ENCODE data around the gene WNT11. TPM values are rescaled to one million over a fixed set of nuclear protein-coding genes. Genes with fewer than 3 reads are reported as not detected.
A peak's percentile ranks its signal among the peaks of the same experiment; 100 is the strongest.

The WNT11 gene
- total RNA-seq, 3 donors from 2014 or later (not counting 1 experiment from before 2014, with no cell fraction given): 0.47 to 1.3 (median 0.80) TPM

DNA sequence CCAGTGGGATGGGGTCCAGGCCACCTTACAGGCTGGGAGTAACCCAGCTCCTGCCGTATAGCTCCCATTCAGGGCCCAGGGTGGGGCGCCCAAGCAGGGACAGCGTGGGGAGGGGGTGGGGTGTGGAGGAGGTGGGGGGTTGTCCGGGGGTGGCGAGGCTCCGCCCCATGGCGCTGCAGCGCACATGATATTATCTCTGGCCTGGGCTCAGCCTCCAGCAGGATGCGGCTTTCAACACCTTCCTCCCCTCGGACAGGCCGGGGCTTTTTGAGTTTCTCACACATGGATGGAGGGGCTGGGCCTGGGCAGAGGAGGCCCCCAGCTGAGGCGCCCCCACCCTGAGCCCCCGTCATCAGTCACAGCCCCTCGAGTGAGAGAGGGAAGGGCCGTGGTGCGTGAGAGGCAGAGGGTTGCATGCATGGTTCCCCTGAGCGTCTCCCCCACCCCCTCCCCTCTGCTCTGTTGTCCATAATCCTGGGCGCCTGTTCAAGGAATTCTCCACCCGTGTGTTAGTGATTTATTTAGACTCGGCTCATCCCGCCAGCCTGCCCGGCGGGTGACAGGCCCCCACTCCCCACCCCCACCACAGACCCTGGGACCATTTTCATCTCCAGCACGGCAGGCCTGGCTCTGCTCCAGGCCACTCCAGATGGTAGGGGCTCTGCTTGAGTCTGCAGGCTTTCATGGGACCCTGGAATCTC lies 44.9 kb downstream of the WNT11 start:
- H3K4me1 ChIP-seq (ENCODE audit: control insufficient read depth, insufficient read depth, low read length): peaks cover 44% of the 10 kb centered on the region
- TF ChIP-seq, protein P1, sequence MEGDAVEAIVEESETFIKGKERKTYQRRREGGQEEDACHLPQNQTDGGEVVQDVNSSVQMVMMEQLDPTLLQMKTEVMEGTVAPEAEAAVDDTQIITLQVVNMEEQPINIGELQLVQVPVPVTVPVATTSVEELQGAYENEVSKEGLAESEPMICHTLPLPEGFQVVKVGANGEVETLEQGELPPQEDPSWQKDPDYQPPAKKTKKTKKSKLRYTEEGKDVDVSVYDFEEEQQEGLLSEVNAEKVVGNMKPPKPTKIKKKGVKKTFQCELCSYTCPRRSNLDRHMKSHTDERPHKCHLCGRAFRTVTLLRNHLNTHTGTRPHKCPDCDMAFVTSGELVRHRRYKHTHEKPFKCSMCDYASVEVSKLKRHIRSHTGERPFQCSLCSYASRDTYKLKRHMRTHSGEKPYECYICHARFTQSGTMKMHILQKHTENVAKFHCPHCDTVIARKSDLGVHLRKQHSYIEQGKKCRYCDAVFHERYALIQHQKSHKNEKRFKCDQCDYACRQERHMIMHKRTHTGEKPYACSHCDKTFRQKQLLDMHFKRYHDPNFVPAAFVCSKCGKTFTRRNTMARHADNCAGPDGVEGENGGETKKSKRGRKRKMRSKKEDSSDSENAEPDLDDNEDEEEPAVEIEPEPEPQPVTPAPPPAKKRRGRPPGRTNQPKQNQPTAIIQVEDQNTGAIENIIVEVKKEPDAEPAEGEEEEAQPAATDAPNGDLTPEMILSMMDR (IDR thresholded peaks at IDR 0.05): no peak
- intact Hi-C loops (cut with micrococcal nuclease): no loop called here
- peaks cover 0 to 2% of the 10 kb centered on the region in 2 donors for H3K27me3 Mint-ChIP-seq (ENCODE audit: low read depth in 2 of 2)
- peak; percentile 85 to 96 (median 94) for ATAC-seq
- no peaks in the 10 kb centered on the region for H3K9me3 Mint-ChIP-seq
- 43% methylated on average over 22 of the region's 24 CpGs for WGBS (ENCODE audit: insufficient coverage)
- H3K36me3 Mint-ChIP-seq: no peaks in the 10 kb centered on the region
- H3K9me3 ChIP-seq (ENCODE audit: control insufficient read depth, insufficient read depth, low read length): no peaks in the 10 kb centered on the region
- DNase-seq: peak; percentile 25 to 43
- H3K27ac ChIP-seq (ENCODE audit: low read length): peak overlapping the region; percentile 38
- no peaks in the 10 kb centered on the region for H3K36me3 ChIP-seq (ENCODE audit: control insufficient read depth, insufficient read depth, low read length)
- no peaks in the 10 kb centered on the region for H3K27me3 ChIP-seq (ENCODE audit: control insufficient read depth, insufficient read depth, low read length)
- H3K4me1 Mint-ChIP-seq: peaks cover 11 to 40% of the 10 kb centered on the region in 2 donors
- H3K27ac Mint-ChIP-seq: peak overlapping the region; percentile 29 to 76
- H3K4me3 Mint-ChIP-seq: peak overlapping the region; percentile 49
- no peak overlapping the region for H3K4me3 ChIP-seq (ENCODE audit: low read length)

DNA sequence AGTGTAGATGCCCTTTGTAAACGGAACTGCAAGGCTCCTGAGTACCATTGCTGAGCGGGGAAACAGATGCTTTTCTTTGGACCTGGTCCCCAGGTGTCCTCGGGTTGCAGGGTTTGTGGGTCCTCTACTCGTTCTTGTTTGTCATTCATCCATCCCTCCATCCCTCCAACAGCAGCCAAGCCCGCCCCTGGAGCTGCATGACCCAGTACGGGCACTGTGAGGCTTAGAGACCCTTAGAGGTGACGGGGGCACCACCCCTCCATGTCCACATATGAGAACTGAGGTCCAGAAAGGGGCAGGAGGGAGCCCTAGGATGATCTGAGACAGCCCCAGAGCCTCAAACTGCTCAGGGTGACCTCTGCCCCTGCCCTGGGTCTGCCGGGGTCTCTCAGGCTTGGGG lies 45.4 kb downstream of the WNT11 start:
- Mint-ChIP-seq H3K36me3 (no peaks in the 10 kb centered on the region), H3K27ac (peak overlapping the region in 1 of 2 donors; percentile 76), H3K9me3 (no peaks in the 10 kb centered on the region), H3K27me3 (ENCODE audit: low read depth in 2 of 2) (peaks cover 0 to 2% of the 10 kb centered on the region in 2 donors), H3K4me3 (no peak overlapping the region), H3K4me1 (peaks cover 11 to 42% of the 10 kb centered on the region in 2 donors)
- Histone ChIP-seq H3K9me3 (ENCODE audit: control insufficient read depth, insufficient read depth, low read length) (no peaks in the 10 kb centered on the region), H3K36me3 (ENCODE audit: control insufficient read depth, insufficient read depth, low read length) (no peaks in the 10 kb centered on the region), H3K4me3 (ENCODE audit: low read length) (no peak overlapping the region), H3K27ac (ENCODE audit: low read length) (no peak overlapping the region), H3K27me3 (ENCODE audit: control insufficient read depth, insufficient read depth, low read length) (no peaks in the 10 kb centered on the region), H3K4me1 (ENCODE audit: control insufficient read depth, insufficient read depth, low read length) (peaks cover 41% of the 10 kb centered on the region)
- WGBS (ENCODE audit: insufficient coverage): 86% methylated on average over 8 of the region's 8 CpGs
- ATAC-seq: no peak
- no peak for DNase-seq
- intact Hi-C loops (cut with micrococcal nuclease): no loop called here
- TF ChIP-seq, protein P1 (IDR thresholded peaks at IDR 0.05): no peak

DNA sequence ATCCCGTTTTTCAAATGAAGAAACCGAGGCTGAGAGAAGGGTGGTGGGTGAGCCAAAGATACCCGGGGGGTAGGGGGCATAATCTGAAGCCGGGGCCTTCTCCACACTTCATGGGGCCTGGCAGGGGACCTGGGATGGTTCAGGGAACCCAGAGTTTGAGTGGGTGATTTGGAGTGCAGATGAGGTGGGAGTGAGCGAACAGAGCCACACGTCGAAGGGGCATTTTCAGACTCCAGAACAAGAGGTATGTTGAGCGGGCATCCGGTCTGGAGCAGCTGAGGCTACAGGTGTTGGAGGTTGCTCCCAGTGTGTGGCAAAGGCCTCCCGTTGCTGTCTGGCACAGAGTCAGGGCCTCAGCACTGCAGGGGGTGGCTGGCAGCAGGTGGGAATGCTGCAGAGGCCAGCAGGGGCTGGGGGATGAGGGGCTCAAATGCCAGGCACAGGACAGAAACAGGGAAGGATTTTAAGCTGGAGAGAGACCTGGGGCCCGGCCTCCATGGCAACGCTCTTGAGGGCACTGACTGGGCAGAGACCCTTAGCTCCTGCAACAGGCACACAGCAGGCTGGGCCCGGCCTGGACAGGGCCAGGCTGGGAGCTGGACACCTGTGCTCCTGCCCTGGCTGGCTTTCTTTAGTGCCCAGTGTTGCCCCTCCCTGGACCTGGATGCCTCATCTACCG lies 46.2 kb downstream of the WNT11 start:
- Histone ChIP-seq H3K9me3 (ENCODE audit: control insufficient read depth, insufficient read depth, low read length) (no peaks in the 10 kb centered on the region), H3K27me3 (ENCODE audit: control insufficient read depth, insufficient read depth, low read length) (no peaks in the 10 kb centered on the region), H3K4me3 (ENCODE audit: low read length) (no peak overlapping the region), H3K36me3 (ENCODE audit: control insufficient read depth, insufficient read depth, low read length) (no peaks in the 10 kb centered on the region), H3K4me1 (ENCODE audit: control insufficient read depth, insufficient read depth, low read length) (peaks cover 41% of the 10 kb centered on the region), H3K27ac (ENCODE audit: low read length) (no peak overlapping the region)
- Mint-ChIP-seq H3K27ac (peak overlapping the region in 1 of 2 donors; percentile 63), H3K9me3 (no peaks in the 10 kb centered on the region), H3K4me3 (no peak overlapping the region), H3K4me1 (peaks cover 11 to 42% of the 10 kb centered on the region in 2 donors), H3K27me3 (ENCODE audit: low read depth in 2 of 2) (peaks cover 0 to 2% of the 10 kb centered on the region in 2 donors), H3K36me3 (no peaks in the 10 kb centered on the region)
- TF ChIP-seq, protein P1 (IDR thresholded peaks at IDR 0.05): no peak
- DNase-seq (no peak), ATAC-seq (no peak)
- 87% methylated on average over 14 of the region's 14 CpGs for WGBS (ENCODE audit: insufficient coverage)
- intact Hi-C loops (cut with micrococcal nuclease): no loop called here

Measured in natural killer cell (primary cell).